HL-60 (cell line): Measurements from ENCODE around the gene GSTCD.

Experiments
- DNase-seq, 2 experiments: peaks; one replicate each; pipeline ENCODE4 v3.0.0-alpha.2; 2010 to 2020; ENCODE audit warnings: low read depth in 1 of 2, low spot score in 1 of 2
- H3K27ac ChIP-seq: fragments of 250-450 bp; sonication (Bioruptor Pico); replicated peaks from 2 replicates; pipeline ENCODE4 v1.5.1; 2020; ENCODE audit warnings: mild to moderate bottlenecking, moderate library complexity
- H3K27me3 ChIP-seq: fragments of 250-450 bp; sonication (Bioruptor Pico); 2 replicates; pipeline ENCODE4 v1.5.1; 2021; ENCODE audit warnings: mild to moderate bottlenecking, moderate library complexity; ENCODE audit not compliant: insufficient read depth, poor library complexity, severe bottlenecking
- H3K4me3 ChIP-seq: replicated peaks from 2 replicates; pipeline ENCODE4 v1.5.1; 2011; ENCODE audit warnings: mild to moderate bottlenecking, control low read depth, low read length; ENCODE audit not compliant: insufficient read depth
- CTCF ChIP-seq: IDR thresholded peaks from one replicate; pipeline ENCODE4 v1.5.1; 2011; ENCODE audit warnings: low read length, control low read depth, inconsistent platforms; ENCODE audit not compliant: insufficient read depth
- GABPA ChIP-seq: IDR thresholded peaks from 2 replicates; pipeline ENCODE4 v1.6.1; 2012; ENCODE audit warnings: low read depth
- POLR2AphosphoS5 ChIP-seq: IDR thresholded peaks from 2 replicates; pipeline ENCODE4 v1.6.1; 2012; ENCODE audit warnings: low read depth
- REST ChIP-seq: IDR thresholded peaks from 2 replicates; pipeline ENCODE4 v1.6.1; 2012; ENCODE audit warnings: low read depth; ENCODE audit not compliant: insufficient replicate concordance
- SPI1 ChIP-seq: IDR thresholded peaks from 2 replicates; pipeline ENCODE4 v1.6.1; 2012; ENCODE audit warnings: low read depth, mild to moderate bottlenecking, borderline replicate concordance

Gene GSTCD

GRCh38 chr4:105674011-105674410, 34.6 kb upstream of the GSTCD start:
- TF ChIP-seq REST (no peak), CTCF (no peak), GABPA (no peak), SPI1 (no peak), POLR2AphosphoS5 (no peak)
- no peak overlapping the region for H3K27ac ChIP-seq
- no peak overlapping the region for H3K4me3 ChIP-seq
- H3K27me3 ChIP-seq, result no peaks in the 10 kb centered on the region
- DNase-seq, result no peak

- Histone ChIP-seq H3K27me3 (no peaks in the 10 kb centered on the region), H3K4me3 (no peak overlapping the region), H3K27ac (no peak overlapping the region)
- DNase-seq, result no peak
- TF ChIP-seq SPI1 (no peak), CTCF (no peak), GABPA (no peak), POLR2AphosphoS5 (no peak), REST (no peak)
Observed at GRCh38 chr4:105677709-105678108, 30.9 kb upstream of the GSTCD start.

- no peaks in the 10 kb centered on the region for H3K27me3 ChIP-seq
- DNase-seq, result no peak
- no peak for TF ChIP-seq CTCF
- no peak for TF ChIP-seq SPI1
- TF ChIP-seq POLR2AphosphoS5, result no peak
- TF ChIP-seq GABPA, result no peak
- no peak for TF ChIP-seq REST
- no peak overlapping the region for H3K4me3 ChIP-seq
- no peak overlapping the region for H3K27ac ChIP-seq
Observed at GRCh38 chr4:105679186-105679585, 29.4 kb upstream of the GSTCD start.
